Right forelimb (tissue), 1 donor: ENCODE results near the gene TRIM59.
A peak's percentile ranks its signal among the peaks of the same experiment; 100 is the strongest.

Experiments used
- DNase-seq: peaks from one replicate; pipeline ENCODE4 v3.0.0-alpha.2; 2018

Gene TRIM59

GRCh38 chr3:160402221-160403027, 47.2 kb downstream of the TRIM59 start:
- DNase-seq = no peak

GRCh38 chr3:160401291-160402095, 48.1 kb downstream of the TRIM59 start:
- DNase-seq = peak; percentile 48

GRCh38 chr3:160400702-160401150, 48.9 kb downstream of the TRIM59 start:
- peak; percentile 59 for DNase-seq

GRCh38 chr3:160400030-160400701, 49.4 kb downstream of the TRIM59 start:
- DNase-seq = peak; percentile 77

- DNase-seq = peak; percentile 94
Measured at GRCh38 chr3:160399125-160400029, 50.2 kb downstream of the TRIM59 start, which contains the start of the genes IFT80 and SMC4. IFT80 (minus strand) TSS chr3:160399225; CDS start chr3:160384600, 14,625 bp downstream. SMC4 (plus strand) TSS chr3:160399650; CDS start chr3:160400827, 1,177 bp downstream.

GRCh38 chr3:160398820-160399124, 50.8 kb downstream of the TRIM59 start:
- DNase-seq = no peak

GRCh38 chr3:160395297-160395696, 54.3 kb downstream of the TRIM59 start:
- no peak for DNase-seq

- DNase-seq = no peak
Measured at GRCh38 chr3:160394009-160394392, 55.6 kb downstream of the TRIM59 start.

- DNase-seq = no peak
Measured at GRCh38 chr3:160393346-160394008, 56.1 kb downstream of the TRIM59 start.

- no peak for DNase-seq
Measured at GRCh38 chr3:160392798-160393197, 56.8 kb downstream of the TRIM59 start.

GRCh38 chr3:160390565-160391138, 58.9 kb downstream of the TRIM59 start:
- no peak for DNase-seq
